OCI-LY3 (cell line): Measurements from ENCODE around the gene KCNQ1.

Experiments used
- EZH2phosphoT487 ChIP-seq: fragments of 200-600 bp; shearing (Covaris generic); IDR thresholded peaks from 2 replicates; pipeline ENCODE4 v1.6.1; 2018; ENCODE audit warnings: antibody characterized with exemption, mixed run types, low read depth
- TF ChIP-seq, protein P1 (sequence below): fragments of 200-600, 300-600 bp; sonication (generic); IDR thresholded peaks from 2 replicates; pipeline ENCODE4 v1.5.1; 2014; ENCODE audit warnings: antibody characterized with exemption, low read length, low read depth

DNA sequence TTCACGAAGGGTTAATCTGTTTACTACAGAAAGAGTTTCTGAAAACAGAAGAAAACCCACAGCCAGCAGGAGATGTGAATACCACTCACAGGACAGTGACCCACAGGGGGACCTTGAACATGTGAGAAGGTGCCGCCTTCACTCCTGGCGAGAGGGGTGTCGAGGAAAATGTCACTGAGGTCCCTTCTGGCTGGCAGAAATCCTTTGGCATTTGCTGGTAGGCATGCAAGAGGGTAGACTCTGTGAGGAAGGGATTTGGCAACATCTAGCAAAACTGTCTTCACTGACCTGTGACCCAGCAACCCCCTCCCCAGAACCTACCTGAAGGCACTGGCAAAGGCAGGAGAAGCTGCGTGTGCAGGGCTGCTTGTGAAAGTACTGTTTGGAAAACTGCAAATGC lies 8.6 kb downstream of the KCNQ1 start:
- TF ChIP-seq, protein P1, sequence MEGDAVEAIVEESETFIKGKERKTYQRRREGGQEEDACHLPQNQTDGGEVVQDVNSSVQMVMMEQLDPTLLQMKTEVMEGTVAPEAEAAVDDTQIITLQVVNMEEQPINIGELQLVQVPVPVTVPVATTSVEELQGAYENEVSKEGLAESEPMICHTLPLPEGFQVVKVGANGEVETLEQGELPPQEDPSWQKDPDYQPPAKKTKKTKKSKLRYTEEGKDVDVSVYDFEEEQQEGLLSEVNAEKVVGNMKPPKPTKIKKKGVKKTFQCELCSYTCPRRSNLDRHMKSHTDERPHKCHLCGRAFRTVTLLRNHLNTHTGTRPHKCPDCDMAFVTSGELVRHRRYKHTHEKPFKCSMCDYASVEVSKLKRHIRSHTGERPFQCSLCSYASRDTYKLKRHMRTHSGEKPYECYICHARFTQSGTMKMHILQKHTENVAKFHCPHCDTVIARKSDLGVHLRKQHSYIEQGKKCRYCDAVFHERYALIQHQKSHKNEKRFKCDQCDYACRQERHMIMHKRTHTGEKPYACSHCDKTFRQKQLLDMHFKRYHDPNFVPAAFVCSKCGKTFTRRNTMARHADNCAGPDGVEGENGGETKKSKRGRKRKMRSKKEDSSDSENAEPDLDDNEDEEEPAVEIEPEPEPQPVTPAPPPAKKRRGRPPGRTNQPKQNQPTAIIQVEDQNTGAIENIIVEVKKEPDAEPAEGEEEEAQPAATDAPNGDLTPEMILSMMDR, result no peak
- no peak for TF ChIP-seq EZH2phosphoT487
